Nephron progenitor cell (in vitro differentiated cells): ENCODE results near the gene KIT.

ENCODE experiments used
- DNase-seq: peaks from one replicate; pipeline ENCODE4 v3.0.0; 2021
- H3K27ac Mint-ChIP-seq: 2 replicates; pipeline ENCODE4 v1.8.0; 2021; ENCODE audit warnings: mild to moderate bottlenecking, moderate library complexity, mixed read lengths
- H3K27me3 Mint-ChIP-seq: 2 replicates; pipeline ENCODE4 v1.8.0; 2021; ENCODE audit warnings: mild to moderate bottlenecking, low read depth, mixed read lengths; ENCODE audit not compliant: poor library complexity
- H3K36me3 Mint-ChIP-seq: 2 replicates; pipeline ENCODE4 v1.8.0; 2021; ENCODE audit warnings: low read depth, mixed read lengths
- H3K4me1 Mint-ChIP-seq: 2 replicates; pipeline ENCODE4 v1.8.0; 2021; ENCODE audit warnings: mixed read lengths
- H3K4me3 Mint-ChIP-seq: 2 replicates; pipeline ENCODE4 v1.8.0; 2021; ENCODE audit warnings: mild to moderate bottlenecking, moderate library complexity, mixed read lengths
- H3K9me3 Mint-ChIP-seq: 2 replicates; pipeline ENCODE4 v1.8.0; 2021; ENCODE audit warnings: mild to moderate bottlenecking, moderate library complexity, mixed read lengths
- CTCF ChIP-seq: fragments of 200-600 bp; sonication (generic); IDR thresholded peaks from 2 replicates; pipeline ENCODE4 v1.5.0; 2021; ENCODE audit warnings: antibody characterized with exemption

Gene KIT

GRCh38 chr4:54658252-54659093 lies 716 bp downstream of the KIT start:
- Mint-ChIP-seq H3K27ac (no peak overlapping the region), H3K9me3 (no peaks in the 10 kb centered on the region), H3K36me3 (no peaks in the 10 kb centered on the region), H3K4me1 (peaks cover 40% of the 10 kb centered on the region), H3K4me3 (peak overlapping the region; percentile 91), H3K27me3 (peaks cover 53% of the 10 kb centered on the region)
- TF ChIP-seq CTCF = peak; percentile 7
- DNase-seq = peak; percentile 71

- H3K27me3 Mint-ChIP-seq = peaks cover 50% of the 10 kb centered on the region
- H3K27ac Mint-ChIP-seq = no peak overlapping the region
- peaks cover 36% of the 10 kb centered on the region for H3K4me1 Mint-ChIP-seq
- no peaks in the 10 kb centered on the region for H3K9me3 Mint-ChIP-seq
- peak; percentile 53 for DNase-seq
- no peaks in the 10 kb centered on the region for H3K36me3 Mint-ChIP-seq
- peak overlapping the region; percentile 91 for H3K4me3 Mint-ChIP-seq
- no peak for TF ChIP-seq CTCF
Observed at GRCh38 chr4:54659313-54659712, 1.6 kb downstream of the KIT start.

DNA sequence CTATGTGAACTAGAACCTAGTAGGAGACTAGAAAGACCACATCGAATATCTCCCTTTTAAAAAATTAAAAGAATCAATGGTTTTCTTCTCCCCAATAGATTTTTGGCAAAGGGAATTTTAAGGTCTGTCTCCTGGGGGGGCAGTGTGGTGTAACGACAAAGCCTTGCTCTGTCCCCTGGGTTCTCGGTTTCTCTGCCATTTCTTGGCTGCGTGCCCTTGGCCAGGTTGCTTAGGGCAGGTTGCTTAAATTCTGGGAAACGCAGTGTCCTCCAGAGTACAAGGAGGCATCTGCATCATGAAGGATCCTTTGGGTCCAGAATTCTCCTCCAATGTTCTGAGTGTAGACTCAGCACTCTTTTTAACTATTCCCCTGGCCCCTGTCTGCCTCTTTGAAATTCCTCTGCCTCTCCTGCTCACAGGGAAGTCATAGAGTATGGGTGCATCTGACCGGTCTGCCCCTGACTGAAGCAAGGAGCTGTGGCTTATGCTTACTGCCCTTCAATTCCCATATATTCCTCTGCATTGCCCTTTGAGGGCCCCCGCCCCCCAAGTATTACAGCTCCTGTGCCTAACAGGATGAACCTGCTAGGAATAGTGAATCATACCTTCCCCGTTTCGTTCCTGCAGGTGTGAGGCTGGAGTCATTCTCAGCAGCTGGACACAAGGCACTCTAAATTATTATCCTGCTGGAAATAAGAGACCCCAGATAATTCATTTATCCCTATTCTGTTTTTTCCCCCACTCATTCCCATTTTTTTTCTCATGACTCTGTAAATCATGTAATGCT lies 2.2 kb downstream of the KIT start:
- H3K27ac Mint-ChIP-seq = no peak overlapping the region
- TF ChIP-seq CTCF = no peak
- H3K4me1 Mint-ChIP-seq = peaks cover 36% of the 10 kb centered on the region
- no peaks in the 10 kb centered on the region for H3K9me3 Mint-ChIP-seq
- peaks cover 47% of the 10 kb centered on the region for H3K27me3 Mint-ChIP-seq
- no peaks in the 10 kb centered on the region for H3K36me3 Mint-ChIP-seq
- DNase-seq = no peak
- H3K4me3 Mint-ChIP-seq = peak overlapping the region; percentile 91

- Mint-ChIP-seq H3K4me1 (peaks cover 36% of the 10 kb centered on the region), H3K27me3 (peaks cover 40% of the 10 kb centered on the region), H3K27ac (no peak overlapping the region), H3K4me3 (peak overlapping the region; percentile 91), H3K9me3 (no peaks in the 10 kb centered on the region), H3K36me3 (peaks cover 3% of the 10 kb centered on the region)
- no peak for TF ChIP-seq CTCF
- DNase-seq = no peak
Observed at GRCh38 chr4:54660591-54660990, 2.8 kb downstream of the KIT start.

GRCh38 chr4:54661169-54661568 lies 3.4 kb downstream of the KIT start:
- Mint-ChIP-seq H3K9me3 (no peaks in the 10 kb centered on the region), H3K27ac (peak overlapping the region; percentile 34), H3K4me1 (peaks cover 36% of the 10 kb centered on the region), H3K27me3 (peaks cover 34% of the 10 kb centered on the region), H3K36me3 (peaks cover 9% of the 10 kb centered on the region), H3K4me3 (no peak overlapping the region)
- no peak for TF ChIP-seq CTCF
- DNase-seq = no peak
